ENCODE results near the gene PLEKHG4B.
"Not testable (repeated sequence)": the region's sequence is repeated elsewhere in the genome, so short reads cannot be mapped to it uniquely, and the experiment has no call there.

PLEKHG4B gene

DNA sequence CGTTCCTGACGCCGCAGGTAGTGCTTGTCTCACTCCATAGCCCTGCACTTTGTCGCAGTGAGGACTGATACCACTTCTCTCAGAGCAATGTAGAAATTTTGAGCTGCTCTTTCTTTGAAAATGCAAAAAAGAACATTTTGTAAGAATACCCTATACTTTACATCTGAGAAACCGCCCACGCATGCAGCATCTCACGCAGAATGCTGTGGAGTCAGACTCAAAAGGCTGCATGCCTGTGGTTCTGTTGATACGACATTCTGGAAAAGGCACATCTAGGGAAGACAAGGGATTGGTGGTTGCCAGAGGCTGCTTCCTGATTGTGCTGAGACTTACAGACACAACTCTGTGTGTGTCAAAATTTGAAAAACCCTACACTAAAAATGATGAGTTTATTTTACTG, 146.0 kb downstream of the PLEKHG4B start:
- H3K4me3 ChIP-seq (ENCODE audit: low read length); H3K9me3 ChIP-seq (ENCODE audit: control insufficient read depth, low read depth, low read length); H3K27me3 ChIP-seq (ENCODE audit: control insufficient read depth, insufficient read depth, low read length); H3K27ac ChIP-seq (ENCODE audit: low read length); H3K9ac ChIP-seq (ENCODE audit: low read length); H3K4me1 ChIP-seq (ENCODE audit: control insufficient read depth, low read depth, low read length): not testable (repeated sequence)
- peaks cover 56% of the 10 kb centered on the region for H3K36me3 ChIP-seq (ENCODE audit: control insufficient read depth, low read depth, low read length)
